Urothelium cell line (cell line): Measurements from ENCODE around the gene OR2AE1.

Experiments used
- DNase-seq: peaks from one replicate; pipeline ENCODE4 v3.0.0; 2011; ENCODE audit warnings: low spot score, mixed read lengths
- FAIRE-seq: peaks from 2 replicates; lab custom pipeline; 2011; peaks lifted over from hg19 to GRCh38; lab: Jason Lieb, UNC

OR2AE1 gene

GRCh38 chr7:99860281-99861127 is 16.3 kb downstream of the OR2AE1 start:
- DNase-seq (peak; percentile 82), FAIRE-seq (peak; percentile 84)

GRCh38 chr7:99855236-99855635 is 21.6 kb downstream of the OR2AE1 start:
- DNase-seq = no peak
- no peak for FAIRE-seq

GRCh38 chr7:99848420-99849216 is 28.2 kb downstream of the OR2AE1 start:
- FAIRE-seq (peak; percentile 37), DNase-seq (no peak)

GRCh38 chr7:99844328-99844727 is 32.5 kb downstream of the OR2AE1 start:
- FAIRE-seq (no peak), DNase-seq (no peak)

GRCh38 chr7:99843808-99844207 is 33.0 kb downstream of the OR2AE1 start:
- no peak for FAIRE-seq
- peak; percentile 21 for DNase-seq

DNA sequence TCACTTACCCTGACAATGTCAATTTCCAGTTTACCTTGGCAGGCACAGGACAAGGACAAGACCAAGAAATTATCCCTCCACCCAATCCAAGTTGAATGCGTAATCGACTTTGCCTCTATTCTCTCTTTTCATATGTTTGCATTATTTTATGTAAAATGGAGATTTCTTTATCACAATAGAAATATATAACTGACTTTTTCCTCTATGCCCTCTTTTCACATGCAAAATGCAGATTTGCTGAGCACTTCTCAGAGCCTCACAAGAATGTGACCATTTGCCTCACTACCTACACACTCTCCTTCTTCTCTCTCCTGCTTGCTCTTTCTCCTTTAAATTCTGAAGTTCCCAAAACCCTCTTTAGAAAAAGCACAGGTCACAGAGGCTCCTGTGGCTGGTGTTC is 33.9 kb downstream of the OR2AE1 start:
- no peak for FAIRE-seq

DNA sequence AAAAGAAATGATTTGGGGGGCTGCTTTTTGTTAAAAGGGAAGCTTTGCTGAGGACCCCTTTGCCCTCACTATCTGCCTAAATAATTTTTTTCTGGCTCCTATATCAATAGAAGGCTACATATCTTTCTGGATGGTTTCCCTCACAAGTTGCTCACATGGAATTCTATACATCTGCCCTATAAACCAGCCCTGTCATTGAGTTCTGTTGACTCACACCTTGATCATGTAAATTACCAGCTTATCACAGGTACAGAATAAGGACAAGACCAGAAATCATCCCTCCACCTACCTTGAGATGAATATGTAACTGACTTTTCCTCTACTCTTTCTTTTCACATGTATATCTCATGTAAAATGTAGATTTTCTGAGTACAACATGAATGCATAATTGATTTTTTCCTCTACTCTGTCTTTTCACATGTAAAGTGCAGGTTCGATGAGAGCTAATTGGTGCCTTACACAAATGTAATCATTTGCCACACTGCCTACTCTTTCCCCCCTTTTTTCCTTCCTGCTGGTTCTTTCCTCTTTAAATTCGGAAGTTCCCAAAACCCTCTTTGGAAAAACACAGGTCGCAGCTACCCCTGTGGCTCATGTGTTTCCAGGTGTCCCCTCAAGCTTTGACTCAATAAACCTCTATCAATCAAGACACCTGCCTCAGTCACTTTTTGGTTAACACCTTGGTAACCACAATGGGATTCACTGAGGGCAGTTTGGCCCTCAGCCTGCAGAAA is 36.5 kb downstream of the OR2AE1 start:
- no peak for DNase-seq
- no peak for FAIRE-seq

More for the DNA sequence above, 33.9 kb downstream of the OR2AE1 start:
- DNase-seq = no peak

- no peak for DNase-seq
- no peak for FAIRE-seq
Observed at GRCh38 chr7:99839287-99840021, 37.4 kb downstream of the OR2AE1 start.

DNA sequence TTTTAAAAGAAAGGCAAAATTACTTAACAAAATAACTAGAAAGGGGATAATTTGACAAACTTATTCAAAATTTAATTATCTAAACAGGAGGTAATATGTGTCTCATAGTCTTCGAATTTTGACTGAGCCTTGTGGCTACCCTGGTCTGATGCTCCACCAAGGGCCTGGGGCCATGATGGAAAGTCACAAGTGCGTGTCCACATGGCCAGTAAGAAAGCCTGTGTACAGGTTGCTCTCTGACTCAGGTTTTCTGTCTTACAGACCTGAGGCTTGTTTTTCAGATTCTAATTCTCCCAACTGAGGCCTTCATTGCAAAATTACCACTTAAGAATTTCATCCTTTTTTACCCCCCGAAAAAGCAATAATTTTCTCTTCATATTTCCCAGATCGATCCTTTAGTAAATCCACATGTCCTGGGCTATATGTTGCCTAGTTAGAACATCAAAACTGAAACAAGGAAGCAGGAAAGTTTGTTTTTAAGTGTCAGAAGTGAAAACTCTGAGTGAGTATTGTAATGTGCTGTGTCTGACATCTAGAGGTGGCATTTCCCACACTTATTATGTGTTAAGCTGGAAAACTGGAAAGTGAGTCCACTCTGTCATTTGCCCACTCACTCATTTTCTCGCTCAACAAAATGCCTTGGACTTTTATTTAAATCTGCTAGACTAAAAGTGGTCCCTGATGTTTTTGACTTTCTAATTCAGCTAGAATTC is 39.0 kb downstream of the OR2AE1 start:
- peak; percentile 17 for FAIRE-seq
- no peak for DNase-seq

DNA sequence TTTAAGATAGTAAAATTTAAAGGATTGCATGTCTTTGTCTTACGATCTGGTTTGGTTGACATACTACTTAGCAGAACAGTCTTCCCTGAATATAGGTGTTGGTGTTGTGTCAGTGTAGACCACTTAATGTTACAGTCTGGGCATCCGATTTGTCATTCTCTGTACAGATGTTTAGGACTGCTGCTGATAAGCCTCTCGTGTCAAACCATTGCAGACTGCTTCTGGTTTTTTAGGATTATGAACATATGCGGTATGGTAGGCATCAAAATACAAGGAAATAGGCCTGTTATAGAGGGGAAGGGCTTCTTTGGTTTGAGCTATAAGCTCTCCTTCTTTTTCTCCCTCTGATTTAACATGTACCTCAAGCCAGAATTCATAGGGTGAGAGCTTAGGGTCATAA is 41.6 kb downstream of the OR2AE1 start:
- no peak for DNase-seq

GRCh38 chr7:99834382-99834781 is 42.5 kb downstream of the OR2AE1 start:
- DNase-seq = no peak
- FAIRE-seq = no peak

More for the DNA sequence above, 41.6 kb downstream of the OR2AE1 start:
- FAIRE-seq = no peak

- FAIRE-seq (no peak), DNase-seq (no peak)
Observed at GRCh38 chr7:99833289-99833877, 43.5 kb downstream of the OR2AE1 start.

- FAIRE-seq (no peak), DNase-seq (no peak)
Observed at GRCh38 chr7:99831595-99831994, 45.2 kb downstream of the OR2AE1 start.

GRCh38 chr7:99829524-99830160 is 47.2 kb downstream of the OR2AE1 start:
- no peak for DNase-seq
- no peak for FAIRE-seq

- no peak for FAIRE-seq
- no peak for DNase-seq
Observed at GRCh38 chr7:99828811-99829210, 48.0 kb downstream of the OR2AE1 start.

- FAIRE-seq (no peak), DNase-seq (no peak)
Observed at GRCh38 chr7:99827040-99827778, 49.6 kb downstream of the OR2AE1 start.
